A673 (cell line): ENCODE results near the gene RHEB. TPM values are rescaled to one million over a fixed set of nuclear protein-coding genes. Genes with fewer than 3 reads are reported as not detected.

Source experiments
- BruUV-seq: library from RNA; stranded (reverse); fragments of 400-500 nt; replicated peaks from 2 replicates; lab custom pipeline; 2021; lab: Mats Ljungman, UMichigan
- CTCF ChIA-PET: fragments of 300-600 bp; sonication (Branson Sonifier 250); formaldehyde crosslinking; loops from one replicate; lab custom pipeline; 2022; ENCODE audit warnings: antibody characterized with exemption; lab: Charles Lee
- POLR2A ChIA-PET: fragments of 300-600 bp; sonication (Branson Sonifier 250); formaldehyde crosslinking; loops from one replicate; lab custom pipeline; 2022; ENCODE audit warnings: antibody characterized with exemption; ENCODE audit not compliant: low non-redundant PET; lab: Charles Lee
- DNase-seq: peaks from one replicate; pipeline ENCODE4 v3.0.0-alpha.2; 2015; ENCODE audit warnings: low spot score
- H3K27ac ChIP-seq: fragments of 200-600 bp; sonication (generic); 2 replicates; pipeline ENCODE4 v1.5.1; 2016; ENCODE audit warnings: mixed run types, low read depth, mild to moderate bottlenecking, mixed read lengths, antibody characterized with exemption, low read length; ENCODE audit not compliant: poor library complexity, severe bottlenecking
- H3K27me3 ChIP-seq: fragments of 200-600 bp; sonication (generic); replicated peaks from 2 replicates; pipeline ENCODE4 v1.6.1; 2017; ENCODE audit warnings: mixed run types, low read depth, mild to moderate bottlenecking, mixed read lengths, antibody characterized with exemption, low read length; ENCODE audit not compliant: insufficient read depth, poor library complexity
- H3K36me3 ChIP-seq: fragments of 200-600 bp; sonication (generic); 2 replicates; pipeline ENCODE4 v1.6.1; 2016; ENCODE audit warnings: mixed run types, mild to moderate bottlenecking, mixed read lengths, antibody characterized with exemption, low read length; ENCODE audit not compliant: insufficient read depth, poor library complexity, severe bottlenecking
- H3K4me1 ChIP-seq: fragments of 200-600 bp; sonication (generic); 2 replicates; pipeline ENCODE4 v1.6.1; 2017; ENCODE audit warnings: mixed run types, mild to moderate bottlenecking, mixed read lengths, antibody characterized with exemption, low read length; ENCODE audit not compliant: insufficient read depth, poor library complexity, severe bottlenecking
- H3K4me3 ChIP-seq: fragments of 200-600 bp; sonication (generic); 2 replicates; pipeline ENCODE4 v1.5.1; 2016; ENCODE audit warnings: low read depth, mixed run types, mild to moderate bottlenecking, mixed read lengths, low read length; ENCODE audit not compliant: poor library complexity, severe bottlenecking
- H3K9me3 ChIP-seq: fragments of 200-600 bp; sonication (generic); 2 replicates; pipeline ENCODE4 v1.6.1; 2016; ENCODE audit warnings: mixed run types, low read depth, mild to moderate bottlenecking, mixed read lengths, antibody characterized with exemption, low read length; ENCODE audit not compliant: poor library complexity, severe bottlenecking
- EZH2 ChIP-seq: fragments of 200-600 bp; sonication (generic); IDR thresholded peaks from 2 replicates; pipeline ENCODE4 v1.6.1; 2017; ENCODE audit warnings: borderline replicate concordance, low read depth, mild to moderate bottlenecking, mixed read lengths, antibody characterized with exemption, low read length; ENCODE audit not compliant: poor library complexity, severe bottlenecking
- intact Hi-C: fragments of 100-400 bp; cut with micrococcal nuclease; formaldehyde crosslinking; loops from one replicate; pipeline ENCODE4 v1.10.0; 2022; ENCODE audit not compliant: unreplicated experiment
- total RNA-seq: library from RNA; stranded (reverse); gene quantifications from 2 replicates; pipeline ENCODE4 v1.2.3, GENCODE V29; 2021
- TF ChIP-seq, protein P1 (sequence below): fragments of 300-800, 200-600 bp; sonication (generic); conservative IDR thresholded peaks from 2 replicates; pipeline ENCODE4 v1.5.1; 2017; ENCODE audit warnings: low read depth, mild to moderate bottlenecking, antibody characterized with exemption, low read length, moderate library complexity, mixed read lengths

Gene RHEB
- total RNA-seq, 1 experiment from 2014 or later: 136 TPM

DNA sequence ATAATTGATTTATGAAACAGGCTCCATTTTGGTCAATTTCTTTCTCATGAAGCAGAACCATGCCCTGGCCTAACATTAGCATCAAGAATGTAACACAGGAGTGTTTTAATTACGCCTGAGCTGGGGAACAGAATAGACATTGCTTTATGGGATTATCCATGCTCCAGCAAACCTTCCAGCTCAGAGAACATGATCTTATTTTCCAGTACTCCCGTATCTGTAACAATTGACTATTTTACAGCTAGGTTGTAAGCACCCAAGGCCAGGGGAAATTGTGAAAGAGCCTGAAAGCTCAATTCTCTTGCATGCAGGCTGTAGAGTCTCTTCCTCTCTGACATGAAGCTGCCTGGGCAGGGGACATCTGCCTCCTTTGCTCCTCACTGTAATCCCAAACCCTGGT, 49.0 kb downstream of the RHEB start:
- POLR2A ChIA-PET: no interaction called here
- intact Hi-C loops: no loop called here
- no peaks in the 10 kb centered on the region for H3K27me3 ChIP-seq
- peaks cover 24% of the 10 kb centered on the region for H3K4me1 ChIP-seq
- no peaks in the 10 kb centered on the region for H3K9me3 ChIP-seq
- H3K4me3 ChIP-seq: no peak overlapping the region
- H3K27ac ChIP-seq: peak overlapping the region; percentile 49
- BruUV-seq: no TSS peak
- peaks cover 46% of the 10 kb centered on the region for H3K36me3 ChIP-seq
- CTCF ChIA-PET: no interaction called here
- DNase-seq: peak; percentile 68
- TF ChIP-seq, protein P1, sequence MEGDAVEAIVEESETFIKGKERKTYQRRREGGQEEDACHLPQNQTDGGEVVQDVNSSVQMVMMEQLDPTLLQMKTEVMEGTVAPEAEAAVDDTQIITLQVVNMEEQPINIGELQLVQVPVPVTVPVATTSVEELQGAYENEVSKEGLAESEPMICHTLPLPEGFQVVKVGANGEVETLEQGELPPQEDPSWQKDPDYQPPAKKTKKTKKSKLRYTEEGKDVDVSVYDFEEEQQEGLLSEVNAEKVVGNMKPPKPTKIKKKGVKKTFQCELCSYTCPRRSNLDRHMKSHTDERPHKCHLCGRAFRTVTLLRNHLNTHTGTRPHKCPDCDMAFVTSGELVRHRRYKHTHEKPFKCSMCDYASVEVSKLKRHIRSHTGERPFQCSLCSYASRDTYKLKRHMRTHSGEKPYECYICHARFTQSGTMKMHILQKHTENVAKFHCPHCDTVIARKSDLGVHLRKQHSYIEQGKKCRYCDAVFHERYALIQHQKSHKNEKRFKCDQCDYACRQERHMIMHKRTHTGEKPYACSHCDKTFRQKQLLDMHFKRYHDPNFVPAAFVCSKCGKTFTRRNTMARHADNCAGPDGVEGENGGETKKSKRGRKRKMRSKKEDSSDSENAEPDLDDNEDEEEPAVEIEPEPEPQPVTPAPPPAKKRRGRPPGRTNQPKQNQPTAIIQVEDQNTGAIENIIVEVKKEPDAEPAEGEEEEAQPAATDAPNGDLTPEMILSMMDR: no peak
- no peak for TF ChIP-seq EZH2

DNA sequence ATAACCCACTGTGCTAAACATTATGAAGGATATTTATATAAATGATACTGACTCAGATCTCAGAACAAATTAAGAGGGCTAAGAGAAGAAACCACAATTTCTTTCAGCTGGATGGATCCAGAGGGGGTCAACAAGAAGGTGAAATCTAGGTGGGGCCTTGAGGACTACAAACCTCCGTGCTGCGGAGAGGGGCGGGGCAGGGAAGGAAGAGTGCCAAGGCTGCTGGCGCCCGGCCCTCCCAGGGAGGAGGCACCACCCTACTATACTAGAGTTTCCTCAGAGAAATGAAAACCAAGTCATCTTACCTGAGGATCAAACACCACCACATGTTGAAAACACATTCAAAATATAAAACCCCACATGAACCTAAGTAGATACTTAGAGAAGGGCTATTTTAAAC, 50.4 kb downstream of the RHEB start:
- TF ChIP-seq EZH2: no peak
- TF ChIP-seq, protein P1: no peak
- no peak for DNase-seq
- H3K4me3 ChIP-seq: no peak overlapping the region
- H3K27me3 ChIP-seq: no peaks in the 10 kb centered on the region
- intact Hi-C loops: no loop called here
- no peak overlapping the region for H3K27ac ChIP-seq
- H3K36me3 ChIP-seq: peaks cover 55% of the 10 kb centered on the region
- H3K4me1 ChIP-seq: peaks cover 24% of the 10 kb centered on the region
- ChIA-PET CTCF (no interaction called here), POLR2A (no interaction called here)
- no peaks in the 10 kb centered on the region for H3K9me3 ChIP-seq
- no TSS peak for BruUV-seq

DNA sequence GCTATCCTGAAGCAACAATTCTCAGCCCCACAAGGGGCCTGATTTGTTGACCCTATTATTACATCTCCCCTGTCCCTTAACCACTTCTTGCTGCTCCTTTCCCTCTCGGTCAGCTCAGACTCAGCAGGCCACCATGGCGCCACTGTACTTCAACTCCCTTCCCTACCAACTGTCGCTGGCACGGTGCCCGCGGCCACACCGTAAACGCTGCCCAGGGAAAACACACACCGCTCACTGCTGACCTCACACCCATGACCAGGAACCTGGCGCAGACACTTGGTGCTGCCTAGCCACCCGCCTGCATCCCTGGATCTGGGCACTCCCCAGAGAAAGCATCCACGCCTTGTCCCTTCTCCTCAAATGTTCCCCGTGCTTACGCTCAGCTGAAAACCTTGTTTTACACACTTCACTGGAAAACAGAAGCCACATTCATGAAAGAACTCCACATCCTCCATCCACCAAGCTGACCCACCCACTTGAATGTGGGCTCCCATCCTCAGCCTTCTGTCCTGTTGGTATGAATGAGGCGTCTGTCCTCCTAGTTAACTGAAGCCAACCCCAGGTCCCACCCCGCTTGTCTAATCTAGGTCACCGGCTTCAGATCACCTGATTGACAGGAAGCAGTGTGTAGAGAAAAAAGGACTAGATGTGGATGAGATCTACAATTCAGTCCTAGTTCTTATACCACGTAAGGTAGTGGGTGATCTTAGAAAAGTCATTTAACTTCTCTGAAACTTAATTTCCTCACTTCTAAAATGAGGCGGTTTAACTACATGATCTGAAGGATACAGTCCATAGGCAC, 51.3 kb downstream of the RHEB start:
- Histone ChIP-seq H3K4me3 (no peak overlapping the region), H3K27ac (no peak overlapping the region), H3K4me1 (peaks cover 24% of the 10 kb centered on the region), H3K36me3 (peaks cover 50% of the 10 kb centered on the region), H3K27me3 (no peaks in the 10 kb centered on the region), H3K9me3 (peaks cover 3% of the 10 kb centered on the region)
- intact Hi-C loops: no loop called here
- ChIA-PET CTCF (interaction anchor here (0.5 kb wide), 1 partner anchor 1154 kb away, joined by 3 read pairs; no protein-coding TSS in a partner anchor), POLR2A (no interaction called here)
- DNase-seq: no peak
- BruUV-seq: no TSS peak
- no peak for TF ChIP-seq EZH2
- TF ChIP-seq, protein P1: no peak
